Right hindlimb (tissue), 1 donor: ENCODE results near the gene ISLR2.

Source experiments
- DNase-seq: peaks from one replicate; pipeline ENCODE4 v3.0.0-alpha.2; 2018

The ISLR2 gene

GRCh38 chr15:74128785-74129585 lies 1.4 kb upstream of the ISLR2 start:
- DNase-seq, result peak; percentile 41

GRCh38 chr15:74129586-74130154 lies 716 bp upstream of the ISLR2 start:
- peak; percentile 27 for DNase-seq

GRCh38 chr15:74130849-74131627 lies 652 bp downstream of the ISLR2 start:
- DNase-seq, result no peak

GRCh38 chr15:74131628-74132413 lies 1.4 kb downstream of the ISLR2 start:
- DNase-seq, result no peak

GRCh38 chr15:74132681-74133651 lies 2.6 kb downstream of the ISLR2 start:
- DNase-seq, result peak; percentile 29

GRCh38 chr15:74133694-74134386 lies 3.5 kb downstream of the ISLR2 start:
- peak; percentile 21 for DNase-seq

GRCh38 chr15:74134387-74135027 lies 4.1 kb downstream of the ISLR2 start:
- peak; percentile 51 for DNase-seq

- DNase-seq, result peak; percentile 25
Measured at GRCh38 chr15:74135041-74135565, 4.7 kb downstream of the ISLR2 start.

GRCh38 chr15:74136540-74136813 lies 6.1 kb downstream of the ISLR2 start:
- no peak for DNase-seq

GRCh38 chr15:74136814-74137536 lies 6.6 kb downstream of the ISLR2 start:
- DNase-seq, result peak; percentile 67

GRCh38 chr15:74137537-74137894 lies 7.1 kb downstream of the ISLR2 start:
- DNase-seq, result no peak

GRCh38 chr15:74138642-74139041 lies 8.3 kb downstream of the ISLR2 start:
- DNase-seq, result no peak

GRCh38 chr15:74141591-74141990 lies 11.2 kb downstream of the ISLR2 start:
- no peak for DNase-seq

- DNase-seq, result no peak
Measured at GRCh38 chr15:74144153-74144775, 13.9 kb downstream of the ISLR2 start.

GRCh38 chr15:74146277-74146800 lies 16.0 kb downstream of the ISLR2 start:
- DNase-seq, result no peak

GRCh38 chr15:74147051-74147450 lies 16.7 kb downstream of the ISLR2 start:
- no peak for DNase-seq

- no peak for DNase-seq
Measured at GRCh38 chr15:74155766-74156417, 25.5 kb downstream of the ISLR2 start.

GRCh38 chr15:74156678-74157411 lies 26.5 kb downstream of the ISLR2 start:
- DNase-seq, result peak; percentile 84
